MCF 10A (cell line): ENCODE data around the gene HIF1AN. TPM values are rescaled to one million over a fixed set of nuclear protein-coding genes. Genes with fewer than 3 reads are reported as not detected.

ENCODE experiments used
- BruUV-seq: library from RNA; stranded (reverse); fragments of 400-500 nt; replicated peaks from 2 replicates; lab custom pipeline; 2021; lab: Mats Ljungman, UMichigan
- CTCF ChIA-PET: fragments of 300-600 bp; sonication (Branson Sonifier 250); formaldehyde crosslinking; extraction: SDS; loops from one replicate; lab custom pipeline; 2021; ENCODE audit warnings: antibody characterized with exemption, inconsistent platforms; lab: Yijun Ruan, JAX
- POLR2A ChIA-PET: fragments of 300-600, 350-650 bp; sonication (Branson Sonifier 250); formaldehyde crosslinking; extraction: SDS; loops from one replicate; lab custom pipeline; 2020; ENCODE audit warnings: antibody characterized with exemption, inconsistent platforms; lab: Yijun Ruan, JAX
- DNase-seq: peaks from one replicate; pipeline ENCODE4 v3.0.0-alpha.2; 2018; ENCODE audit not compliant: unreplicated experiment
- H3K27ac Mint-ChIP-seq: one replicate; pipeline ENCODE4 v1.8.0; 2022; ENCODE audit warnings: mild to moderate bottlenecking, low read depth, mixed read lengths; ENCODE audit not compliant: unreplicated experiment
- H3K27me3 Mint-ChIP-seq: one replicate; pipeline ENCODE4 v1.8.0; 2022; ENCODE audit warnings: mixed read lengths; ENCODE audit not compliant: insufficient read depth, unreplicated experiment
- H3K36me3 Mint-ChIP-seq: one replicate; pipeline ENCODE4 v1.8.0; 2022; ENCODE audit warnings: mild to moderate bottlenecking, moderate library complexity, mixed read lengths; ENCODE audit not compliant: insufficient read depth, unreplicated experiment
- H3K4me1 Mint-ChIP-seq: one replicate; pipeline ENCODE4 v1.8.0; 2022; ENCODE audit warnings: mixed read lengths; ENCODE audit not compliant: insufficient read depth, unreplicated experiment
- H3K4me3 Mint-ChIP-seq: one replicate; pipeline ENCODE4 v1.8.0; 2022; ENCODE audit warnings: mild to moderate bottlenecking, moderate library complexity, mixed read lengths; ENCODE audit not compliant: unreplicated experiment
- H3K9me3 Mint-ChIP-seq: one replicate; pipeline ENCODE4 v1.8.0; 2022; ENCODE audit warnings: mixed read lengths; ENCODE audit not compliant: unreplicated experiment
- intact Hi-C: fragments of 100-400 bp; cut with micrococcal nuclease; formaldehyde crosslinking; loops from 2 replicates; pipeline ENCODE4 v1.14.1; 2022
- total RNA-seq: library from RNA; stranded (reverse); gene quantifications from 2 replicates; pipeline ENCODE4 v1.2.3, GENCODE V29; 2022
- TF ChIP-seq, protein P1 (sequence below): fragments of 200-600 bp; IDR thresholded peaks from one replicate; pipeline ENCODE4 v1.8.0; 2022; ENCODE audit warnings: antibody characterized with exemption, mild to moderate bottlenecking; ENCODE audit not compliant: unreplicated experiment

HIF1AN gene
- total RNA-seq, 1 experiment from 2014 or later: 40.1 TPM

- intact Hi-C loops: loop anchor here (10.0 kb wide), 1 partner anchor 671 kb away; no protein-coding TSS in a partner anchor
- Mint-ChIP-seq H3K4me1 (no peaks in the 10 kb centered on the region), H3K36me3 (no peaks in the 10 kb centered on the region), H3K9me3 (no peaks in the 10 kb centered on the region), H3K4me3 (no peak overlapping the region), H3K27ac (no peak overlapping the region), H3K27me3 (no peaks in the 10 kb centered on the region)
- TF ChIP-seq, protein P1, sequence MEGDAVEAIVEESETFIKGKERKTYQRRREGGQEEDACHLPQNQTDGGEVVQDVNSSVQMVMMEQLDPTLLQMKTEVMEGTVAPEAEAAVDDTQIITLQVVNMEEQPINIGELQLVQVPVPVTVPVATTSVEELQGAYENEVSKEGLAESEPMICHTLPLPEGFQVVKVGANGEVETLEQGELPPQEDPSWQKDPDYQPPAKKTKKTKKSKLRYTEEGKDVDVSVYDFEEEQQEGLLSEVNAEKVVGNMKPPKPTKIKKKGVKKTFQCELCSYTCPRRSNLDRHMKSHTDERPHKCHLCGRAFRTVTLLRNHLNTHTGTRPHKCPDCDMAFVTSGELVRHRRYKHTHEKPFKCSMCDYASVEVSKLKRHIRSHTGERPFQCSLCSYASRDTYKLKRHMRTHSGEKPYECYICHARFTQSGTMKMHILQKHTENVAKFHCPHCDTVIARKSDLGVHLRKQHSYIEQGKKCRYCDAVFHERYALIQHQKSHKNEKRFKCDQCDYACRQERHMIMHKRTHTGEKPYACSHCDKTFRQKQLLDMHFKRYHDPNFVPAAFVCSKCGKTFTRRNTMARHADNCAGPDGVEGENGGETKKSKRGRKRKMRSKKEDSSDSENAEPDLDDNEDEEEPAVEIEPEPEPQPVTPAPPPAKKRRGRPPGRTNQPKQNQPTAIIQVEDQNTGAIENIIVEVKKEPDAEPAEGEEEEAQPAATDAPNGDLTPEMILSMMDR: no peak
- POLR2A ChIA-PET: interaction anchor here (0.5 kb wide), 1 partner anchor 52 kb away, joined by 3 read pairs; no protein-coding TSS in a partner anchor
- CTCF ChIA-PET: interaction anchor here (0.6 to 1.6 kb wide), 4 partner anchors 18 to 356 kb away, joined by 3 to 5 read pairs (median 3); no protein-coding TSS in a partner anchor
- no TSS peak for BruUV-seq
- DNase-seq: no peak
Observed at GRCh38 chr10:100515612-100516011, 20.1 kb upstream of the HIF1AN start.

DNA sequence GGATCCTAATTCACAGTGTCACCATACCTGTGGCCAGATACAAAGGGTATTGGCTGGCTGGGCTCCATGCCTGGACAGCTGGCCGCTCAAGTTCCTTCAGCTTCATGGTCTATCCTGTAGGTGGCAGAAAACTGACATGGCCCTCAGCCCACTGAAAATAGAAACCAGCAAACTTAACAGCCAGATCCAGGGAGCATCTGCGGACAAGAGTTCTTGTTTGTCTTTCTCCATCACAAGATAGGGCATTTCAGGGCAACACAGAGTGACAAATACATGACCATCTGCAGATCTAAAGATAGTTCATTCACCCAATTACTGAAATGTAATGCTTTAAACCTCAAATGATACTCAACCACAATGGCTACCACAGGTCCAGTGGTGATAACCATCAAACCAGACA is 18.9 kb upstream of the HIF1AN start:
- CTCF ChIA-PET: interaction anchor here (0.6 to 3.8 kb wide), 9 partner anchors 8 to 465 kb away, joined by 3 to 35 read pairs (median 4); no protein-coding TSS in a partner anchor
- intact Hi-C loops: loop anchor here (10.0 kb wide), 1 partner anchor 672 kb away; no protein-coding TSS in a partner anchor
- no TSS peak for BruUV-seq

GRCh38 chr10:100518761-100519241 is 16.9 kb upstream of the HIF1AN start:
- intact Hi-C loops: loop anchor here (1.0 to 10.0 kb wide), 2 partner anchors 84 to 674 kb away; no protein-coding TSS in a partner anchor
- peak; percentile 72 for DNase-seq
- Mint-ChIP-seq H3K4me3 (no peak overlapping the region), H3K9me3 (no peaks in the 10 kb centered on the region), H3K4me1 (no peaks in the 10 kb centered on the region), H3K36me3 (peaks cover 20% of the 10 kb centered on the region), H3K27me3 (no peaks in the 10 kb centered on the region), H3K27ac (no peak overlapping the region)
- ChIA-PET CTCF (interaction anchor here (0.5 to 5.1 kb wide), 46 partner anchors 9 to 724 kb away, joined by 3 to 42 read pairs (median 4); partner anchors contain the start of genes HIF1AN, PKD2L1 and SCD), POLR2A (interaction anchor here (1.0 to 2.0 kb wide), 9 partner anchors 9 to 360 kb away, joined by 3 to 7 read pairs (median 3); partner anchors contain the start of gene BLOC1S2)
- BruUV-seq: no TSS peak
- TF ChIP-seq, protein P1: peak; percentile 63

More for the DNA sequence above, 18.9 kb upstream of the HIF1AN start:
- Mint-ChIP-seq H3K4me1 (no peaks in the 10 kb centered on the region), H3K27ac (no peak overlapping the region), H3K27me3 (no peaks in the 10 kb centered on the region), H3K4me3 (no peak overlapping the region), H3K9me3 (no peaks in the 10 kb centered on the region), H3K36me3 (peaks cover under 1% of the 10 kb centered on the region)
- POLR2A ChIA-PET: interaction anchor here (0.8 kb wide), 1 partner anchor 571 kb away, joined by 3 read pairs; no protein-coding TSS in a partner anchor
- TF ChIP-seq, protein P1: no peak
- no peak for DNase-seq
